ENCODE measurements around the gene METAP1. TPM values are rescaled to one million over a fixed set of nuclear protein-coding genes. Genes with fewer than 3 reads are reported as not detected.

METAP1 gene
- total RNA-seq, 1 experiment from 2014 or later, result 63.5 TPM

DNA sequence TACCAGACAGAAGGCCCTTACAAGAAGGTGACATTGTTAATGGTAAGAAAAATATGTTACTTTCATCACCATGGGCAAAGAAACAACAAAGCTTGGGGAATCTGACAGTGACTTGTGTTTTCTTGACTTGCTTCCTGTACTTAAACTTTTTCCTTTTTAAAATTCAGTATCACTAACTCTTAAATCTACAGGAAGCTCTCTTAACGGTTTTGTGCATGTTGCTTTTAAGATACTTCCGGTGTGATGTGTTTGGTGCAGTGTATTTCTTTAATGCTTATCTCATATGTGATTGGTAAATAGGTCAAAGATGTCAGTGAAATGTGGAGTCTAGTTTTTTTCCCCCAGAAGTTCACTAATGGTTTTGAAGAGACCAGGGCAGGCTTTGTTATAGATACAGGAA is 47.8 kb downstream of the METAP1 start:
- Histone ChIP-seq H2BK5ac (ENCODE audit: insufficient read length, low read length) (no peak overlapping the region), H3K23ac (ENCODE audit: insufficient read length, low read depth, low read length) (no peak overlapping the region), H3K27ac (ENCODE audit: insufficient read length, low read depth, low read length) (no peak overlapping the region), H4K20me1 (ENCODE audit: control insufficient read depth, insufficient read depth, insufficient read length) (no peaks in the 10 kb centered on the region), H3K18ac (ENCODE audit: insufficient read length, low read depth, low read length) (no peak overlapping the region), H3K4ac (ENCODE audit: low read depth, low read length) (no peak overlapping the region), H2AK5ac (ENCODE audit: insufficient read length, low read length) (no peak overlapping the region), H3T11ph (ENCODE audit: low read length) (no peak overlapping the region), H3K14ac (ENCODE audit: insufficient read depth, low read length) (no peak overlapping the region), H3K79me1 (ENCODE audit: insufficient read depth, low read depth, low read length, poor library complexity, severe bottlenecking) (no peaks in the 10 kb centered on the region), H3K9ac (ENCODE audit: extremely low read depth, insufficient read length, low read length) (no peak overlapping the region), H2BK12ac (ENCODE audit: insufficient read length, low read depth, low read length) (no peak overlapping the region), H3K4me2 (ENCODE audit: insufficient read depth, insufficient read length, low read length) (no peak overlapping the region), H4K8ac (replicated peaks; ENCODE audit: insufficient read length, low read depth, low read length) (no peak overlapping the region), H3K56ac (ENCODE audit: insufficient read length, low read depth, low read length) (no peak overlapping the region), H3K79me2 (ENCODE audit: insufficient read depth, low read length) (no peaks in the 10 kb centered on the region), H3K4me1 (ENCODE audit: insufficient read depth, low read length) (no peaks in the 10 kb centered on the region), H4K5ac (ENCODE audit: insufficient read length, low read depth, low read length) (no peak overlapping the region), H2BK120ac (ENCODE audit: low read depth, low read length, poor library complexity, severe bottlenecking) (no peak overlapping the region), H3K27me3 (ENCODE audit: insufficient read depth, low read length) (no peaks in the 10 kb centered on the region), H2AFZ (ENCODE audit: low read length) (no peak overlapping the region), H4K91ac (ENCODE audit: insufficient read length, low read depth, low read length) (no peak overlapping the region), H2BK15ac (ENCODE audit: low read depth, low read length) (no peak overlapping the region), H3K23me2 (ENCODE audit: insufficient read length, low read depth, low read length, poor library complexity, severe bottlenecking) (no peaks in the 10 kb centered on the region), H2BK20ac (ENCODE audit: low read depth, low read length, poor library complexity, severe bottlenecking) (no peak overlapping the region), H3K9me3 (ENCODE audit: control insufficient read depth, low read depth, low read length) (no peaks in the 10 kb centered on the region)
- Mint-ChIP-seq H3K4me1 (no peaks in the 10 kb centered on the region), H3K9me3 (peaks cover under 1 to 2% of the 10 kb centered on the region in 2 experiments; a peak in 4 of 5 replicates), H3K27ac (0 out of 7 replicates have a peak overlapping the region, but pooled peaks of 1 of the 3 experiments have one; percentile 54), H3K27me3 (ENCODE audit: low read depth) (no peaks in the 10 kb centered on the region), H3K36me3 (ENCODE audit: insufficient read depth in 1 of 3, low read depth in 3 of 3) (peaks cover 34 to 70% (median 41%) of the 10 kb centered on the region in 3 experiments), H3K4me3 (no peak overlapping the region)
- TF ChIP-seq, protein P1, sequence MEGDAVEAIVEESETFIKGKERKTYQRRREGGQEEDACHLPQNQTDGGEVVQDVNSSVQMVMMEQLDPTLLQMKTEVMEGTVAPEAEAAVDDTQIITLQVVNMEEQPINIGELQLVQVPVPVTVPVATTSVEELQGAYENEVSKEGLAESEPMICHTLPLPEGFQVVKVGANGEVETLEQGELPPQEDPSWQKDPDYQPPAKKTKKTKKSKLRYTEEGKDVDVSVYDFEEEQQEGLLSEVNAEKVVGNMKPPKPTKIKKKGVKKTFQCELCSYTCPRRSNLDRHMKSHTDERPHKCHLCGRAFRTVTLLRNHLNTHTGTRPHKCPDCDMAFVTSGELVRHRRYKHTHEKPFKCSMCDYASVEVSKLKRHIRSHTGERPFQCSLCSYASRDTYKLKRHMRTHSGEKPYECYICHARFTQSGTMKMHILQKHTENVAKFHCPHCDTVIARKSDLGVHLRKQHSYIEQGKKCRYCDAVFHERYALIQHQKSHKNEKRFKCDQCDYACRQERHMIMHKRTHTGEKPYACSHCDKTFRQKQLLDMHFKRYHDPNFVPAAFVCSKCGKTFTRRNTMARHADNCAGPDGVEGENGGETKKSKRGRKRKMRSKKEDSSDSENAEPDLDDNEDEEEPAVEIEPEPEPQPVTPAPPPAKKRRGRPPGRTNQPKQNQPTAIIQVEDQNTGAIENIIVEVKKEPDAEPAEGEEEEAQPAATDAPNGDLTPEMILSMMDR (conservative IDR thresholded peaks at IDR 0.05), result no peak
- no CpG with 5 or more reads among the region's 2 CpGs for WGBS (ENCODE audit: extremely low coverage, insufficient read length, low lambda C conversion rate)
- no peak for DNase-seq
